ENCODE results near the gene XYLT1.

Gene XYLT1

GRCh38 chr16:17277981-17278381, 192.8 kb downstream of the XYLT1 start:
- DNase-seq, result peak in 3 of 4 experiments; percentile 19 to 44 (median 42)

- DNase-seq, result no peak
Measured at GRCh38 chr16:17276610-17277009, 194.2 kb downstream of the XYLT1 start.

- no peak for DNase-seq
Measured at GRCh38 chr16:17276010-17276530, 194.7 kb downstream of the XYLT1 start.

GRCh38 chr16:17275076-17276009, 195.4 kb downstream of the XYLT1 start:
- DNase-seq, result no peak

- DNase-seq, result peak; percentile 64 to 86 (median 79)
Measured at GRCh38 chr16:17273142-17273561, 197.6 kb downstream of the XYLT1 start.

GRCh38 chr16:17272716-17273115, 198.0 kb downstream of the XYLT1 start:
- DNase-seq, result no peak

GRCh38 chr16:17271687-17272086, 199.1 kb downstream of the XYLT1 start:
- no peak for DNase-seq

GRCh38 chr16:17270683-17271109, 200.1 kb downstream of the XYLT1 start:
- DNase-seq, result no peak

GRCh38 chr16:17270111-17270510, 200.6 kb downstream of the XYLT1 start:
- no peak for DNase-seq

GRCh38 chr16:17269439-17269838, 201.3 kb downstream of the XYLT1 start:
- DNase-seq, result peak in 3 of 4 experiments; percentile 28 to 46 (median 37)

- DNase-seq, result no peak
Measured at GRCh38 chr16:17266608-17267313, 204.0 kb downstream of the XYLT1 start.

GRCh38 chr16:17265154-17265553, 205.6 kb downstream of the XYLT1 start:
- DNase-seq, result no peak

GRCh38 chr16:17261197-17261858, 209.4 kb downstream of the XYLT1 start:
- DNase-seq, result no peak

GRCh38 chr16:17260276-17260849, 210.4 kb downstream of the XYLT1 start:
- no peak for DNase-seq

- no peak for DNase-seq
Measured at GRCh38 chr16:17259751-17260270, 210.9 kb downstream of the XYLT1 start.

GRCh38 chr16:17258848-17259713, 211.7 kb downstream of the XYLT1 start:
- peak; percentile 78 to 90 (median 86) for DNase-seq

GRCh38 chr16:17258077-17258599, 212.6 kb downstream of the XYLT1 start:
- no peak for DNase-seq

- no peak for DNase-seq
Measured at GRCh38 chr16:17257426-17258023, 213.2 kb downstream of the XYLT1 start.

- DNase-seq, result no peak
Measured at GRCh38 chr16:17252701-17253100, 218.1 kb downstream of the XYLT1 start.

- peak in 2 of 4 experiments; percentile 24 to 35 for DNase-seq
Measured at GRCh38 chr16:17252064-17252463, 218.7 kb downstream of the XYLT1 start.
